ENCODE measurements around the gene ERCC4. TPM values are rescaled to one million over a fixed set of nuclear protein-coding genes. Genes with fewer than 3 reads are reported as not detected.

The ERCC4 gene
- total RNA-seq, 3 donors from 2014 or later = 4.8 to 8.3 (median 7.9) TPM

- DNase-seq (ENCODE audit: low spot score in 2 of 2) = no peak
- H3K4me1 ChIP-seq = no peaks in the 10 kb centered on the region
- H3K27ac ChIP-seq = no peak overlapping the region
- no peaks in the 10 kb centered on the region for H3K27me3 ChIP-seq
- no peak for TF ChIP-seq POLR2A (IDR thresholded peaks at IDR 0.05)
- TF ChIP-seq POLR2AphosphoS5 (IDR thresholded peaks at IDR 0.05) = no peak
- TF ChIP-seq, protein P1, sequence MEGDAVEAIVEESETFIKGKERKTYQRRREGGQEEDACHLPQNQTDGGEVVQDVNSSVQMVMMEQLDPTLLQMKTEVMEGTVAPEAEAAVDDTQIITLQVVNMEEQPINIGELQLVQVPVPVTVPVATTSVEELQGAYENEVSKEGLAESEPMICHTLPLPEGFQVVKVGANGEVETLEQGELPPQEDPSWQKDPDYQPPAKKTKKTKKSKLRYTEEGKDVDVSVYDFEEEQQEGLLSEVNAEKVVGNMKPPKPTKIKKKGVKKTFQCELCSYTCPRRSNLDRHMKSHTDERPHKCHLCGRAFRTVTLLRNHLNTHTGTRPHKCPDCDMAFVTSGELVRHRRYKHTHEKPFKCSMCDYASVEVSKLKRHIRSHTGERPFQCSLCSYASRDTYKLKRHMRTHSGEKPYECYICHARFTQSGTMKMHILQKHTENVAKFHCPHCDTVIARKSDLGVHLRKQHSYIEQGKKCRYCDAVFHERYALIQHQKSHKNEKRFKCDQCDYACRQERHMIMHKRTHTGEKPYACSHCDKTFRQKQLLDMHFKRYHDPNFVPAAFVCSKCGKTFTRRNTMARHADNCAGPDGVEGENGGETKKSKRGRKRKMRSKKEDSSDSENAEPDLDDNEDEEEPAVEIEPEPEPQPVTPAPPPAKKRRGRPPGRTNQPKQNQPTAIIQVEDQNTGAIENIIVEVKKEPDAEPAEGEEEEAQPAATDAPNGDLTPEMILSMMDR (IDR thresholded peaks at IDR 0.05) = no peak
- intact Hi-C loops (cut with DNase I; ENCODE audit: low total_unique reads) = loop anchor here (10.0 kb wide), 1 partner anchor 208 kb away; no protein-coding TSS in a partner anchor
- no peaks in the 10 kb centered on the region for H3K36me3 ChIP-seq
- H3K9me3 ChIP-seq = no peaks in the 10 kb centered on the region
- no peak overlapping the region for H3K4me3 ChIP-seq
Observed at GRCh38 chr16:13996778-13997288, 76.9 kb downstream of the ERCC4 start.

DNA sequence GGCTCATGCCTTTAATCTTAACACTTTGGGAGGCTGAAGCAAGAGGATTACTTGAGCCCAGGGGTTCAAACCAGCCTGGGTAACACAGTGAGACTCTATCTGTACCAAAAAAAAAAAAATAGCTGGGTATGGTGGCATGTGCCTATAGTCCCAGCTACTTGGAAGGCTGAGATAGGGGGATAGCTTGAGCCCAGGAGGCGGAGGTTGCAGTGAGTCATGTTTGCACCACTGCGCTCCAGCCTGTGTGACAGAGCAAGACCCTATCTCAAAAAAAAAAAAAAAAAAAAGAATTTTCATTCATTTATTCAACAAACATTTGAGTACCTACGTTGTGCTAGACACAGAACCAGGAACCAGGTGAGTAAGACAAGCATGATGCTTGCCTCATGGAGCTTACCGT is 77.6 kb downstream of the ERCC4 start:
- H3K9me3 ChIP-seq = no peaks in the 10 kb centered on the region
- no peaks in the 10 kb centered on the region for H3K27me3 ChIP-seq
- H3K4me3 ChIP-seq = no peak overlapping the region
- no peak for TF ChIP-seq POLR2A (IDR thresholded peaks at IDR 0.05)
- TF ChIP-seq, protein P1 (IDR thresholded peaks at IDR 0.05) = no peak
- no peak for TF ChIP-seq POLR2AphosphoS5 (IDR thresholded peaks at IDR 0.05)
- intact Hi-C loops (cut with DNase I; ENCODE audit: low total_unique reads) = loop anchor here (10.0 kb wide), 1 partner anchor 207 kb away; no protein-coding TSS in a partner anchor
- H3K27ac ChIP-seq = no peak overlapping the region
- H3K36me3 ChIP-seq = no peaks in the 10 kb centered on the region
- H3K4me1 ChIP-seq = no peaks in the 10 kb centered on the region
- DNase-seq (ENCODE audit: low spot score in 2 of 2) = no peak

DNA sequence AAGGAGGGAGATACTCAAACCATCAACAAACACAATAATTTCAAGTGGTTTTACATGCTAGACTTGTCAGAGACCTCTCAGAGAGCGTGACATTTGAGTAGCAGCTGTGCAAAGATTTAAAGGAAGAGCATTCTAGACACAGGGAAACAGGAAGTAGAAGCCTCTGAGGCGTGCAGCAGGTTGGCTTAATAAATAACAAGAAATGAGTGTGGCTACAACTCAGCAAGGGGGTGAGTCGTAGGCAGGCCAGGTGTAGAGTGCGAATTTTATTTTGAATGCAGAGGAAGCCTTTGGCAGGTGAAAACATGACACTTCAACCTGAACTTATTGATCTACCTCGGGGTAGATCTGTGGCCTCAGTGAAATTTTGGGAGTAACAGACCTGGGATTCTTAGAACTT is 78.0 kb downstream of the ERCC4 start:
- Histone ChIP-seq H3K9me3 (no peaks in the 10 kb centered on the region), H3K36me3 (no peaks in the 10 kb centered on the region), H3K4me1 (peaks cover 0 to 3% of the 10 kb centered on the region in 2 donors), H3K4me3 (no peak overlapping the region), H3K27me3 (no peaks in the 10 kb centered on the region), H3K27ac (no peak overlapping the region)
- no peak for DNase-seq (ENCODE audit: low spot score in 2 of 2)
- TF ChIP-seq, protein P1 (IDR thresholded peaks at IDR 0.05) = no peak
- TF ChIP-seq POLR2AphosphoS5 (IDR thresholded peaks at IDR 0.05) = no peak
- no peak for TF ChIP-seq POLR2A (IDR thresholded peaks at IDR 0.05)
- intact Hi-C loops (cut with DNase I; ENCODE audit: low total_unique reads) = loop anchor here (10.0 kb wide), 1 partner anchor 207 kb away; no protein-coding TSS in a partner anchor

DNA sequence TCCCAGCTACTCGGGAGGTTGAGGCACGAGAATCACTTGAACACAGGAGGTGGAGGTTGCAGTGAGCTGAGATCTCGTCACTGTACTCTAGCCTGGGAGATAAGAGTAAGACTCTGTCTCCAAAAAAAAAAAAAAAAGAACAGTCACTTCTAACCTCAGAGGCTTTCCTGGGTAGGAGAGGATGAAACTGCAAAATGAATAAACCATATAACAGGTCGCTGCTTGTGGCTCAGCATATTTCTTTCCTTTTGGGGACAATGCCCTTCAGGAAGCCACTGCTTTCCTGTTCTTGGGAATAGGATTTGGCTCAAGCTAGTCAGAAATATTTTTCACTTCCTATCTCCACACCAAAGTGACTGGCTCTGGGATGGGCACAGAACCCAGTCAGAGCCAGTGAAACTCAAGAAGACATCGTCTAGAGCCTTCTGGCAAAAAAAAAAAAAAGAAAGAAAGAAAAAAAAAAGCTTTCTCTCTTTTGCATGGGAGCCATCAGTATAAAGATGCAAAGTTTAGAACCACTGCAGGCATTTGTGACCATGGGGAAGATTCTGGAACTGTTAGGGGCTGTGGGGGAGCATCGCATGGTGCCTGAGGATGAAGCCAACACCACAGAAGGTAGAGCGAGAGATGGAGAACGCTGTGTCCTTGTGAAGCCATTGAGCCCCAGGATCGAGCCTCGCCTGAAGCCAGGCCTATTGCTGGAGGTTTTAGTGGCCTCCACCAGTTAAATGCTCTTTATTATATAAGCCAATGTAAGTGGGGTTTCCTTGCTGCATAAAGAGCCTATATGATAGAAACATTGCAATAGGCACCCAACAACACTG is 79.3 kb downstream of the ERCC4 start:
- H3K4me1 ChIP-seq = peaks cover 0 to 4% of the 10 kb centered on the region in 2 donors
- H3K27ac ChIP-seq = peak overlapping the region in 1 of 2 donors; percentile 50
- H3K4me3 ChIP-seq = no peak overlapping the region
- intact Hi-C loops (cut with DNase I; ENCODE audit: low total_unique reads) = loop anchor here (10.0 kb wide), 1 partner anchor 206 kb away; no protein-coding TSS in a partner anchor
- H3K9me3 ChIP-seq = no peaks in the 10 kb centered on the region
- no peaks in the 10 kb centered on the region for H3K27me3 ChIP-seq
- H3K36me3 ChIP-seq = no peaks in the 10 kb centered on the region
- no peak for DNase-seq (ENCODE audit: low spot score in 2 of 2)
- no peak for TF ChIP-seq POLR2AphosphoS5 (IDR thresholded peaks at IDR 0.05)

DNA sequence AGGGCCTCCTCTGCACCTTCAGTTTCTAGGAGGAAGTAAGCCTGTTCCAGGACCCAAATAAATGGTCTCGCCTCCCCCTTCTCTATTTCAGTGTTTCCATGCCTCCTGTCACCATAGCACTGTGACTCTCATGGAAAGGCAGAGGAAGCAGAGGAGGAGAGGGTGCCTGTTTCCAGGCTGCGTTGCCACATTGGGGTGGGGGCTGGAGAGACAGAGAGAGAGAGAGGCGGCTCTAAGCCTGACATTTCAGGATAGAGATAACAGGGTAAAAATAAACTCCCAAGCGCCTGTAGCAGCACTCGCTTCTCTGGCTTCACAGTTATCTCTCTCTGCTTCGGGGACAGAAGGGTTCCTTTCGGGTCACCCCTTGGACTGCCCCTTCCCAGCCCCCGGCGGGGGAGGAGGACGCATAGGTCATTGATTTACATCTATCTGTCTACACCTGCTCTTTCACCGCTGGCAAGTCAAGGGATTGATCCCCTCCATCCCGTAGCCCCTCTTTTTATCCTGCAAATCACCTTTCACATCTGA is 80.0 kb downstream of the ERCC4 start:
- DNase-seq (ENCODE audit: low spot score in 2 of 2) = no peak
- no peaks in the 10 kb centered on the region for H3K27me3 ChIP-seq
- intact Hi-C loops (cut with DNase I; ENCODE audit: low total_unique reads) = loop anchor here (10.0 kb wide), 1 partner anchor 205 kb away; no protein-coding TSS in a partner anchor
- TF ChIP-seq POLR2AphosphoS5 (IDR thresholded peaks at IDR 0.05) = no peak
- no peak for TF ChIP-seq POLR2A (IDR thresholded peaks at IDR 0.05)
- TF ChIP-seq, protein P1 (IDR thresholded peaks at IDR 0.05) = no peak
- H3K4me3 ChIP-seq = no peak overlapping the region
- H3K9me3 ChIP-seq = no peaks in the 10 kb centered on the region
- H3K27ac ChIP-seq = peak overlapping the region in 1 of 2 donors; percentile 50
- no peaks in the 10 kb centered on the region for H3K36me3 ChIP-seq
- H3K4me1 ChIP-seq = peaks cover 0 to 4% of the 10 kb centered on the region in 2 donors
